ENCODE results near the gene RAC2.
"Not testable (repeated sequence)": the region's sequence is repeated elsewhere in the genome, so short reads cannot be mapped to it uniquely, and the experiment has no call there.

RAC2 gene

DNA sequence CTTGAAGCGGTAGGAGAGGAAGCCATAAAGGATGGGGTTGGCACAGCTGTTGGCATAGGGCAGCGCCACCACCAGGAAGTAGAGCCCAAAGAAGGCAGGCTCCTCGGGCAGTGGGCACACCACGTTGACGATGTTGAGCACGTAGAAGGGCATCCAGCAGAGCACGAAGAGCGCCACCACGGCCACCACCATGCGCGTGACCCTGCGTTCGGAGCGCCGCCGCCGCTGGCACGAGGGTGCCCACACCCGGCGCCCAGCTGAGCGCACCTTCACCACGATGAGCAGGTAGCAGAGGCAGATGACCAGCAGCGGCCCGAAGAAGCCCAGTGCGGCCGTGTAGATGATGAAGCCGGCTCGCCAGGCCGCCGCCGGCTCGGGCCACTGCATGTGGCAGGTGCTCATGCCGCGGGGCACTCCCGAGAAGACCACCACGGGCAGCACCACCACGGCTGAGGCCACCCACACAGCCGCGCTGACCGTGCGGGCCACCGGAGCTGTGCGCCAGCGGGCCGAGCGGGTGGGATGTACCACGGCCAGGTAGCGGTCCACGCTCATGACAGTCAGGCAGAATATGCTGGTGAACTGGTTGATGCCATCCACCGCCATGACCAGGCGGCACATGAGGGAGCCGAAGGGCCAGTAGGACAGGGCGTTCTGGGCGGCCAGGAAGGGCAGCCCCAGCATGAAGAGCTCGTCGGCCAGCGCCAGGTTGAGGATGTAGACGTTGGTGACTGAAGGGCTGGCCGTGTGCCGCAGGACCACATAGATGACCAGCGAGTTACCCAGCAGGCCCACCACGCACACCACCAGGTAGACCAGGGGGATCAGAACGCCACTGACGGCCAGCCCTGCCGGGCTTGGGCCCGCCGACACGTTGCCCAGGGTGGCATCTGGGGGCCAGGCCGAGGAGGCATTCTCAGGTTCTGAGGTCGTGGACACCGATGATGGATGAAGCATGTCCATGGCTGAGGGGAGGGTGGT is 36.9 kb downstream of the RAC2 start:
- DNase-seq (ENCODE audit: extremely low read depth in 1 of 2, low read depth in 1 of 2): no peak

DNA sequence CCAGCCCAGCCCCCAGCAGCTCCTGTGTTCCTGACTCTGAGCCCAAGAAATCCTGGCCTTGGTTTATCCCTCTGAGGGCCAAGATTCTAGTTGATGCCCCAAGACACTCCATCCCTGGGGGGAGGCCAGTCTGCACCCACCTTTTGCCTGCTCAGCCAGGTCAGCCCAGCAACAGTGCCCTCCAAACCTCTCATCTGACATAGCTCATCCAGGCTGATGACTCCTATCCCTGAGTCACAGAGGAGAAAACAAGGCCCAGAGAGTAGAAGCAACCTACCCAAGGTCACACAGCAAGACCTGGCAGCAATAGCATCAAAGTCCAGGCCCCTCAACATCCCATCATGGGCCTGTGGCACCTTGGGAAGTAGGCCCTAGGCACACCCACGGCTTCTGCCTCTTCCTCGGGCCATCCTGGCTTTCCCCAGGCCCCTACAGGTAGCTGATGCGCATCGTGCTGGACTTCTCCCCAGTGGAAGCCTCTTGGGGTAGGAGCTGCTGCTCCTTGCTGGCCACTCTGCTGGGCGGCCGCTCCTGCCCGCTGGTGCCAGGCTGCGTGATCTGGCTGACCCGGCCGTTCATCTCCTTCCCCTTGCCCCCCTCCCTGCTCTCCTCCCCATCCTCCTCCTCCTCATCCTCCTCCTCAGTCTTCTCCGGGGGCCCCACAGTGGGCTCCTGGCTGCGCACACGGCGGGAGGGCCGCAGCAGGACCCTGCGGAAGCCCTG is 37.8 kb downstream of the RAC2 start:
- DNase-seq (ENCODE audit: extremely low read depth in 1 of 2, low read depth in 1 of 2): no peak

DNA sequence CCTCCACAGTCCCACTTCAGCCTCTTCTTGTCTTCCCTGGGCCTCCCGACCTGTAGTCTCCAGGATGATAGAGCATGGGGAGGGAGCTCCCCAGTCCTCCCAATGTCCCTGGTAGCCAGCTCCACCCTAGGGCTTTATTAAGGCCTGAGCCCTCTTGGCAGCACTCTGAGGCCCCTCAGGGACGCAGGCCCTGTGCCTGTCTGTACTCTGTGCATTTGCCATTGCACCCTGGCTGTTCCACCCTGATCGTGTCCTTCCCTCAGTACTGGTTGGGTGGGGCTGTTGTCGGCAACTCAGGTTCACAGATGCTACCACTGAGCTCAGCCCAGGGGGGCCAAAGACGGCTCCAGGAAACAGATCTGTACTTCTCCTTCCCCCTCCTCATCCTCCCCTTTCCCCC is 39.0 kb downstream of the RAC2 start:
- DNase-seq (ENCODE audit: extremely low read depth in 1 of 2, low read depth in 1 of 2): no peak

DNA sequence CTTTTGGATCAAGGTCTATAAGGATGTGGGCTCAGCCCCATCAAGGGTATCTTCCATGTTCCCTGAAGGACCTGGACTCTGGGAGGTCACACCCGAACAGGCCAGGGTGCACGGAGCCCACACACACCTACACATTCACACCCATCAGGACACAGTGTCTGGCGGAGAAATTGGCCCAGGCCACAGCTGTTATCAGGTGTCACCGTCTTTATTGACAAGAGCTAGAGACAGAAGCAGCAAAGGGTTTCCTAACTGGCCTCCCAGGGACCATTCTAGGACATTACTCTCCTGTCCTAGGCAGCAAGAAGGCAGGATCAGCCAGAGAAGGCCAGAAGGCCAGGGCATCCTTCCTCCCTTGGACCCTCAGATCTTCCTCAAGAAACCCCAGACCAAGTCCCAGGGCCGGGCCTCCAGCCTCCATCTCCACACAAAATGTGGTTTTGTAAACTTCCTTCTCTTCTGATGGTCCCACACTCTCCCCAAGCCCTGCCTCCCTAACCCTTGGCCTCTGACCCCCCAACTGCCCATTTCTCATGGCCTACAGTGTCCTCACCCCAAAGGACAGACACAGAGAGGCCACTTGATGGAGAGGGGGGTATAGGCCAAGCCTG is 39.9 kb downstream of the RAC2 start:
- DNase-seq (ENCODE audit: extremely low read depth in 1 of 2, low read depth in 1 of 2): no peak

- no peak for DNase-seq (ENCODE audit: extremely low read depth in 1 of 2, low read depth in 1 of 2)
Observed at GRCh38 chr22:37203354-37204044, 40.6 kb downstream of the RAC2 start.

DNA sequence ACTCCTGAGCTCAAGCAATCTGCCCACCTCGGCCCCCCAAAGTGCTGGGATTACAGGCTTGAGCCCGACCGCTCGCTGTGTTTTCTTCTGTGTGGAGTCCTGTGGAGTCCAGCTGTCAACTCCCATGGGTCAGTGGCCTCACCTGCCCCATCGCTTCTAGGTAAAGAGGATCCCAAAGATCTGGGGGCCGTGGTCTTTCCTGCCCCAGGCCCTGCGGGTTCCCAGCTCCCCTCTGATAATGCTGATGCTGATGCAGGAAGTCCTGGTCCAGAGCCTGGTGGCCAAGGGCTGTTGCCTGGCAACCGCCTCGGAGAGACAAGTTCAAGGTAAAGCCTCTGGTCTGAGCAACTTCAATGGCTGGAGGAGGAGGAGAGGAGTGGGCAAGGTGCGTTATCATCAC is 41.4 kb downstream of the RAC2 start:
- no peak for DNase-seq (ENCODE audit: extremely low read depth in 1 of 2, low read depth in 1 of 2)

GRCh38 chr22:37202001-37202555 is 42.0 kb downstream of the RAC2 start:
- no peak for DNase-seq (ENCODE audit: extremely low read depth in 1 of 2, low read depth in 1 of 2)

DNA sequence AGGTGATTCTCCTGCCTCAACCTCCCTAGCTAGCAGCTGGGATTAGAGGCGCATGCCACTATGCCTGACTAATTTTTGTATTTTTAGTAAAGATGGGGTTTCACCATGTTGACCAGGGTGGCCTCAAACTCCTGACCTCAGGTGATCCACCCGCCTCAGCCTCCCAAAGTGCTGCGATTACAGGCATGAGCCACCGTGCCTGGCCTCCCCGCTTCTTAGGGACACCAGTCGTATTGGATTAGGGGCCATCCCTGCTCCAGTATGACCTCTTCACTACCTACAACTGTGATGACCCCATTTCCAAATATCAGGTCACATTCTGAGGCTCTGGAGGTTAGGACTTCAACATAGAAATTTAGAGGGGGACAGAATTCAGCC is 42.6 kb downstream of the RAC2 start:
- not testable (repeated sequence) for DNase-seq (ENCODE audit: extremely low read depth in 1 of 2, low read depth in 1 of 2)

- DNase-seq (ENCODE audit: extremely low read depth in 1 of 2, low read depth in 1 of 2): no peak
Observed at GRCh38 chr22:37199760-37200108, 44.3 kb downstream of the RAC2 start.

DNA sequence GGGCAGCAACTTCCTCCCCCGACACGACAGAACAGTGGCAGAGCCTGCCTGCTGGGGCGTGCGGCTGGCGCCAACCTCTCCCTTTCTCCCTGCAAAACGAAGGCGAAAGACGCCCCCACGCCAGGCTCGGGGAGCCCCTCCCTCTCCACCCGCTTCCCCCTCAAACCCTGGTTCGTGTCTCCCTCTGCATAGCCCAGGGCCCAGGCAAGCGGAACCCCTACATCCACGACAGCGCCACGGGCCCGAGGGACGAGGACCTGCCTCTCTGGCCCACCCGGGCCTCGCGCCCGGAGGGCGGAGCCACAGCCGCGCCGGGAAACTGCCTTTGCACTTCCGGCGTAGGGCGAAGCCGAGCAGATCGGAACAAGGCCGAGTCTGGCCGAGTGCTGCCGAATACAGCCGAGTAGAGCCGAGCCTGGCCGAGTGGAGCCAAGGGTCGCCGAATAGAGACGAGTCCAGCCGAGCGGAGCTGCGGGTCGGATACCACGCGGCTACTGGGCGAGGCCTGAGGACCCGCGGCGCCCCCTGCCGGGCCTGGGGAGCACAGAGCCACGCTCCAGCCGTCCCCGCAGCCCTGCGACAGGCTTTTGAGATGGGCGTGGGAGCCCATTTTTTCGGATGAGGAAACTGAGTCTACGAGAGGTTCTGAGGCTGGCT is 44.8 kb downstream of the RAC2 start:
- DNase-seq (ENCODE audit: extremely low read depth in 1 of 2, low read depth in 1 of 2): peak; percentile 96 to 98

DNA sequence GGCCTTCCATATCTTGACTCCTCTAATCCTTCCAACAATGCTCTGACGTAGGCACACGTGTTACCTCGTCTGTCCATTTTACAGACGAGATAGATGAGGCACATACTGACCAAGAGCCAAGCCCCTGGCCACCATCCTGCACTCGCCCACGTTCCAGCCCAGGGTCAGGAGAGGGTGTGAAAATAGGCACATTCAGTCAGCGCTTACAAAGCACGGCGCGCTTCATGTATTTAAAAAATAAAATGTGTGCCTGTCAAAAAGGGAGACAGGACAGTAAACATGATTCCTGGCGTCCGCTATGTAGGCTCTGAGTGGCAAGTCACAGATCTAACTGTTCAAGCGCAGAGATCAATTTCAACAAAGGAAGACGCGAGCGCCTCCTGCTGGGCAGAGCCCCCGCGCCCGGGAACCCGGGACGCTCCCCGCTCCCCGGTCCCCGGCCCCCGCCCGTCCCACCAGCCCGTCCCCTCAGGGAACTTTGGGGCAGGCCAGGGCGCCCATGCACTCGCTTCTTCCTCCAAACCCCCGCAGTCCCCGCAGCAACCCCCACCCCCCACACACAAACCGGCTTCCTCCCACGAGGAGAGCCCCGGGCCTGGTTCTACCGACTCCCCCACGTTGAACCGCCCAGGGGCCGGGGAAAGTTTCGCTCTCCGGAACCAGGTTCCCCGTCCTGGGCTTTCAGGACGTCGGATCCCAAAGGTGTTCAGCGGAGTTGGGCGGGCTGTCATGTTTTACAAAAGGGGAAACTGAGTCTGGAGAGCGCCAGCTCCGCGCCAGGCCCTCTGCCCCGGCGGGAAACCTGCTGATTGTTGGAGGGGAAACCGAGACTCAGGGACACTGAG is 45.6 kb downstream of the RAC2 start:
- DNase-seq (ENCODE audit: extremely low read depth in 1 of 2, low read depth in 1 of 2): peak; percentile 76 to 89

- DNase-seq (ENCODE audit: extremely low read depth in 1 of 2, low read depth in 1 of 2): no peak
Observed at GRCh38 chr22:37197451-37198257, 46.4 kb downstream of the RAC2 start.

DNA sequence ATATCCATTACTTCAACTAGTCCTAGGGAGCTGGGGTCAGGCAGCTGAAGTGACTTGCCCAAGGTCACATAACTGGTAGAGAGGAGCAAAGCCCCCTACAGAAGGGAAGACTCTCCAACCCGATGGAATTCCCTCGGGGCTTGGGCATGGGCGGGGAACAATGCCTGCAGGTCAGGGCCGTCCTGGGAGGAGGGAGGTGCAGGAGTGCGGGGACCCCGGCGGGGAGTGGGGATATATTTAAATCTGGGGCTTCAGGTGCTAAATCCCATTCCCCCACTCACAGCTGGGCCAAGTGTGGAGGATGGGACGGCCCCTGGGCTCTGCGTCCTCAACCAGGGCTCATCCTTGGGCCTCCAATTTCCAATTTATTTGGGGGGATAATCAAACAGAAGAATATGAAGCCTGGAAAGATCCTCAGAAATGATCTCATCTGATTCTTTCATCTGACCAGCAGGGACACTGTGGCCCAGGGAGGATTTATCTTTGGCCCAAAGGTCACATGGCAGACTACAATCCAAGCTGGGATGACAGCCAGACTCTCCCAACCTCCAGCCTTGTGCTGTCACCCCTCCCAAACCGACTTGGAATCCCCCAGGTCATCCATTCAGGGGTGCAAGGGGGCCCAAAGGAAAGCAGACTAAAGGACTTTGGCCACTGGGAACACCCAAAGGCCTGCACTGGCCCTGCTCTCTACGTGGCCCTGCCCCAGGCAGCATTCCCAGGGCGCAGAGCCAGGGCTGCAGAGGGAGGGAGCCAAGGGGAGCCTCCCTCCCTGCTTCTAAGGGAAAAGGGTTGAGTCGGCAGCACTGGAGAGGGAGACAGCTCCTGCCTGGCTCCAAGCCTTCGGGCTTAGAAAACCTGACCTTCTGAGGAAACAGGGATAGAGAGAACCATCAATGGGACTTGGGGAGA is 47.3 kb downstream of the RAC2 start:
- no peak for DNase-seq (ENCODE audit: extremely low read depth in 1 of 2, low read depth in 1 of 2)

DNA sequence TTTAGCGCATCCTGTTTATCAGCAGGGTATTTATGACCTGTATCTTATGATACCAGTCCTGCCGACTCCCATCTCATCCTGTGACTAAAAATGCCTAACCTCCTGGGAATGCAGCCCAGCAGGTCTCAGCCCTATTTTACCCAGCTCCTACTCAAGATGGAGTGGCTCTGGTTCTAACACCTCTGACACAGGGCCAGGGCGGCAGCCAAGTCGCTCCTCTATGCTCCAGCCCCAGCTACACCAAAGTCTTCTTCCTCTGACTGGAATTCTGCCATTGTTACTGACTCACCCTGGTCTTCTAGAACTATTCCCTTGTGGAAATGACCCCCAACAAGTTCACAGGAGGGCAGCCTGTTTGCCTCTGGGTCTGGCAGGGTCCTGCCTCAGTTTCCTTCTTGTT is 48.1 kb downstream of the RAC2 start:
- DNase-seq (ENCODE audit: extremely low read depth in 1 of 2, low read depth in 1 of 2): no peak

DNA sequence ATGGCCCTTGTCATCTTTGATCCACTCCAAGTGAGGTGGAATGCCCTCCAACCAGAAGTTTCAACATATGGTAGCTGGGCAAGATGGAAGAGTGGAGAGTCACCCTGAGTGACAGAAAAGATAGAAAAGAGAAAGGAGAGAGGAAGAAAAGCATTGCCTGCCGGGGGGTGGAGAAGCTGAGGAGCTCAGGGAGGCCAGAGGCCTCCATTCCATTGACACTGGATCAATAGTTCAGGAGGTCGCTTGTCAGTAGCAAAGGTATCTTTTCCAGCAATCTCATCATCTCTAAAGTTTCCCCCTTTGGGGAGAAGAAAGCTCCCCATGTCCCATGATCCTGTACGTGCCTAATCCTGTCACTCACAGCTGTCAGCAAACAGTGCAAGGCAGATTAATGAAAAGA is 49.3 kb downstream of the RAC2 start:
- no peak for DNase-seq (ENCODE audit: extremely low read depth in 1 of 2, low read depth in 1 of 2)

- no peak for DNase-seq (ENCODE audit: extremely low read depth in 1 of 2, low read depth in 1 of 2)
Observed at GRCh38 chr22:37193629-37194191, 50.4 kb downstream of the RAC2 start.

- no peak for DNase-seq (ENCODE audit: extremely low read depth in 1 of 2, low read depth in 1 of 2)
Observed at GRCh38 chr22:37192741-37193140, 51.3 kb downstream of the RAC2 start.
